Neural crest cell (in vitro differentiated cells): ENCODE results near the gene SLC16A14. TPM values are rescaled to one million over a fixed set of nuclear protein-coding genes. Genes with fewer than 3 reads are reported as not detected.

ENCODE experiments used
- DNase-seq: peaks from one replicate; pipeline ENCODE4 v3.0.0; 2021; ENCODE audit warnings: low read depth, mixed read lengths, low spot score
- H3K27ac Mint-ChIP-seq: one replicate; pipeline ENCODE4 v1.8.0; 2021; ENCODE audit warnings: mild to moderate bottlenecking, mixed read lengths; ENCODE audit not compliant: unreplicated experiment
- H3K27me3 Mint-ChIP-seq: 2 replicates; pipeline ENCODE4 v1.8.0; 2021; ENCODE audit warnings: low read depth, mild to moderate bottlenecking, mixed read lengths
- H3K36me3 Mint-ChIP-seq: 2 replicates; pipeline ENCODE4 v1.8.0; 2021; ENCODE audit warnings: low read depth, mild to moderate bottlenecking, mixed read lengths
- H3K4me1 Mint-ChIP-seq: 2 replicates; pipeline ENCODE4 v1.8.0; 2021; ENCODE audit warnings: mixed read lengths
- H3K4me3 Mint-ChIP-seq: one replicate; pipeline ENCODE4 v1.8.0; 2021; ENCODE audit warnings: mild to moderate bottlenecking, mixed read lengths
- H3K9me3 Mint-ChIP-seq: 2 replicates; pipeline ENCODE4 v1.8.0; 2021; ENCODE audit warnings: mixed read lengths
- CTCF ChIP-seq: fragments of 200-600 bp; sonication (generic); conservative IDR thresholded peaks from 2 replicates; pipeline ENCODE4 v1.5.0; 2021; ENCODE audit warnings: antibody characterized with exemption, mild to moderate bottlenecking
- total RNA-seq: library from RNA; stranded (reverse); gene quantifications from 2 replicates; pipeline ENCODE4 v1.2.1, GENCODE V29; 2021

The SLC16A14 gene
- total RNA-seq, 1 donor from 2014 or later, result 13.0 TPM

GRCh38 chr2:230069402-230069801 lies 678 bp upstream of the SLC16A14 start:
- no peak for DNase-seq
- Mint-ChIP-seq H3K9me3 (peaks cover 2% of the 10 kb centered on the region), H3K27ac (no peak overlapping the region), H3K4me1 (peaks cover 14% of the 10 kb centered on the region), H3K4me3 (peak overlapping the region; percentile 98), H3K36me3 (no peaks in the 10 kb centered on the region), H3K27me3 (peaks cover 22% of the 10 kb centered on the region)
- no peak for TF ChIP-seq CTCF

GRCh38 chr2:230068016-230068650 lies 591 bp downstream of the SLC16A14 start:
- DNase-seq, result peak; percentile 57
- Mint-ChIP-seq H3K9me3 (no peaks in the 10 kb centered on the region), H3K27ac (no peak overlapping the region), H3K27me3 (peaks cover 22% of the 10 kb centered on the region), H3K4me3 (peak overlapping the region; percentile 98), H3K36me3 (no peaks in the 10 kb centered on the region), H3K4me1 (peaks cover 14% of the 10 kb centered on the region)
- TF ChIP-seq CTCF, result peak; percentile 50

- no peaks in the 10 kb centered on the region for H3K36me3 Mint-ChIP-seq
- H3K9me3 Mint-ChIP-seq, result no peaks in the 10 kb centered on the region
- no peak overlapping the region for H3K27ac Mint-ChIP-seq
- no peak for DNase-seq
- no peak for TF ChIP-seq CTCF
- no peaks in the 10 kb centered on the region for H3K27me3 Mint-ChIP-seq
- no peak overlapping the region for H3K4me3 Mint-ChIP-seq
- peaks cover 4% of the 10 kb centered on the region for H3K4me1 Mint-ChIP-seq
Observed at GRCh38 chr2:230060672-230061293, 7.9 kb downstream of the SLC16A14 start.

- no peaks in the 10 kb centered on the region for H3K27me3 Mint-ChIP-seq
- no peak for TF ChIP-seq CTCF
- H3K4me3 Mint-ChIP-seq, result no peak overlapping the region
- no peaks in the 10 kb centered on the region for H3K4me1 Mint-ChIP-seq
- H3K36me3 Mint-ChIP-seq, result no peaks in the 10 kb centered on the region
- no peak for DNase-seq
- no peaks in the 10 kb centered on the region for H3K9me3 Mint-ChIP-seq
- H3K27ac Mint-ChIP-seq, result no peak overlapping the region
Observed at GRCh38 chr2:230053753-230054478, 14.8 kb downstream of the SLC16A14 start.

GRCh38 chr2:230052299-230052698 lies 16.4 kb downstream of the SLC16A14 start:
- H3K4me1 Mint-ChIP-seq, result no peaks in the 10 kb centered on the region
- H3K27ac Mint-ChIP-seq, result no peak overlapping the region
- no peak for DNase-seq
- no peaks in the 10 kb centered on the region for H3K27me3 Mint-ChIP-seq
- H3K9me3 Mint-ChIP-seq, result no peaks in the 10 kb centered on the region
- H3K36me3 Mint-ChIP-seq, result no peaks in the 10 kb centered on the region
- no peak overlapping the region for H3K4me3 Mint-ChIP-seq
- TF ChIP-seq CTCF, result no peak
